ENCODE results near the gene WDR62. TPM values are rescaled to one million over a fixed set of nuclear protein-coding genes. Genes with fewer than 3 reads are reported as not detected.
A peak's percentile ranks its signal among the peaks of the same experiment; 100 is the strongest.

Gene WDR62
- total and polyA plus RNA-seq, 10 of the 15 experiments (the other 5 are each of a cell fraction or from before 2014, with no cell fraction given) = 0.08 to 20.6 (median 10.9) TPM

DNA sequence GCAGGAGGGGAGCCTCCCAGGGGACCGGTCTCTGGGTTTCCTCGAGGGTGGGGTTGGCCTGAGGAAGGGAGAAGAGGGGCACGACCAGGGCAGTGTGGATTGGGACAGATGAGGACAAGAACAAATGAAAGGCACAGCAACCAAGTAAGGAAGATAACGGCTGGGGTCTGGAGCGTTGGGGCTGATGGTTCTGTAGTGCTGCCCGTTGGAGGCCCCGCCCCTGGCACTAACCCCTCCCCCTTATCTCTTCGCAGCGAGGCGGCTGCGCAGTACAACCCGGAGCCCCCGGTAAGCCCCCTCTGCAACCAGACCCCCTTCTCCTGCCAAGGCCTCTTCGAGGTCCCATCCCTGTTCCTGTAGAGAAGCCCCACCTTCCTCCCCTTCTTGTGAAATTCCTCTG, 87.3 kb downstream of the WDR62 start:
- peaks cover 6% of the 10 kb centered on the region; the same call in 1 of the 2 replicates for H3K4me1 ChIP-seq (ENCODE audit: control insufficient read depth, insufficient read depth, low read length)
- POLR2A ChIA-PET = no interaction called here
- ATAC-seq = no peak
- RAD21 ChIA-PET (ENCODE audit: unreplicated experiment) = no interaction called here
- no peak for FAIRE-seq
- WGBS (ENCODE audit: insufficient coverage, insufficient replicate concordance, low lambda C conversion rate, missing lambda C conversion rate) = 93% methylated on average over 12 of the region's 14 CpGs
- H3K9ac ChIP-seq (ENCODE audit: control insufficient read depth, insufficient read depth, low read length) = no peak overlapping the region
- no peak overlapping the region; the same call in 1 of the 2 replicates for H3K4me3 ChIP-seq
- H3K79me2 ChIP-seq (ENCODE audit: control insufficient read depth, insufficient read depth, low read length) = peaks cover 16% of the 10 kb centered on the region
- H3K36me3 ChIP-seq (ENCODE audit: control insufficient read depth in 2 of 2, insufficient read depth in 2 of 2, low read length in 1 of 2) = peaks cover 11 to 16% of the 10 kb centered on the region in 2 experiments; a peak in 3 of 4 replicates
- no peak for TF ChIP-seq NKRF (conservative IDR thresholded peaks at IDR 0.05)
- no peak for TF ChIP-seq FOXM1 (IDR thresholded peaks at IDR 0.05; ENCODE audit: low read depth, low read length)
- TF ChIP-seq CHD4 (IDR thresholded peaks at IDR 0.05) = no peak
- no peak for TF ChIP-seq E2F4 (IDR thresholded peaks at IDR 0.05; ENCODE audit: low read depth, low read length)
- TF ChIP-seq SREBF2 (IDR thresholded peaks at IDR 0.05; ENCODE audit: low read length) = no peak
- TF ChIP-seq SIN3A (IDR thresholded peaks at IDR 0.05; ENCODE audit: low read depth, low read length) = no peak
- no peak for TF ChIP-seq NFIC (IDR thresholded peaks at IDR 0.05; ENCODE audit: low read depth, low read length)
- no peak for TF ChIP-seq CREM (IDR thresholded peaks at IDR 0.05; ENCODE audit: low read depth)
- no peak for TF ChIP-seq IKZF1 (conservative IDR thresholded peaks at IDR 0.05)
- TF ChIP-seq BACH1 (IDR thresholded peaks at IDR 0.05; ENCODE audit: borderline replicate concordance) = no peak
- TF ChIP-seq CEBPZ (IDR thresholded peaks at IDR 0.05; ENCODE audit: low read depth, low read length) = no peak
- no peak for TF ChIP-seq SRF (IDR thresholded peaks at IDR 0.05; ENCODE audit: low read depth in 2 of 2, low read length in 2 of 2)
- TF ChIP-seq IKZF2 (IDR thresholded peaks at IDR 0.05) = no peak
- no peak for TF ChIP-seq CBFB (IDR thresholded peaks at IDR 0.05; ENCODE audit: low read depth)
- no peak for TF ChIP-seq RAD21 (IDR thresholded peaks at IDR 0.05; ENCODE audit: insufficient read depth, low read depth, low read length)
- TF ChIP-seq RUNX3 (IDR thresholded peaks at IDR 0.05; ENCODE audit: low read length) = no peak
- no peak for TF ChIP-seq RCOR1 (conservative IDR thresholded peaks at IDR 0.05; ENCODE audit: low read depth, low read length)
- CTCF ChIA-PET = no interaction called here
- intact Hi-C loops (cut with micrococcal nuclease; ENCODE audit: unreplicated experiment) = no loop called here
- H3K27ac ChIP-seq (ENCODE audit: control insufficient read depth, insufficient read depth) = no peak overlapping the region
- H4K20me1 ChIP-seq (ENCODE audit: control insufficient read depth, insufficient read depth) = peaks cover 6% of the 10 kb centered on the region
- DNase-seq (ENCODE audit: low read depth, low spot score) = no peak
- no peak overlapping the region for H2AFZ ChIP-seq (ENCODE audit: control insufficient read depth, low read depth, low read length)
- SMC1A ChIA-PET (ENCODE audit: uncharacterized antibody, unreplicated experiment) = no interaction called here
- H3K9me3 ChIP-seq (replicated peaks; ENCODE audit: control insufficient read depth, insufficient read depth, low read length) = no peaks in the 10 kb centered on the region
- no TSS peak for BruUV-seq (replicated peaks)
- H3K4me2 ChIP-seq (ENCODE audit: control insufficient read depth, insufficient read depth) = peak overlapping the region; percentile 89; the same call in 1 of the 2 replicates
- H3K27me3 ChIP-seq (replicated peaks in 1 of 2; ENCODE audit: control insufficient read depth in 2 of 2, insufficient read depth in 2 of 2, low read length in 1 of 2) = no peaks in the 10 kb centered on the region
- in situ Hi-C loops (cut with MboI) = no loop called here
